SW480 (cell line): ENCODE data around the gene KRT86.

Source experiments
- DNase-seq: peaks from one replicate; pipeline ENCODE4 v3.0.0-alpha.2; 2016; ENCODE audit warnings: low spot score

KRT86 gene

DNA sequence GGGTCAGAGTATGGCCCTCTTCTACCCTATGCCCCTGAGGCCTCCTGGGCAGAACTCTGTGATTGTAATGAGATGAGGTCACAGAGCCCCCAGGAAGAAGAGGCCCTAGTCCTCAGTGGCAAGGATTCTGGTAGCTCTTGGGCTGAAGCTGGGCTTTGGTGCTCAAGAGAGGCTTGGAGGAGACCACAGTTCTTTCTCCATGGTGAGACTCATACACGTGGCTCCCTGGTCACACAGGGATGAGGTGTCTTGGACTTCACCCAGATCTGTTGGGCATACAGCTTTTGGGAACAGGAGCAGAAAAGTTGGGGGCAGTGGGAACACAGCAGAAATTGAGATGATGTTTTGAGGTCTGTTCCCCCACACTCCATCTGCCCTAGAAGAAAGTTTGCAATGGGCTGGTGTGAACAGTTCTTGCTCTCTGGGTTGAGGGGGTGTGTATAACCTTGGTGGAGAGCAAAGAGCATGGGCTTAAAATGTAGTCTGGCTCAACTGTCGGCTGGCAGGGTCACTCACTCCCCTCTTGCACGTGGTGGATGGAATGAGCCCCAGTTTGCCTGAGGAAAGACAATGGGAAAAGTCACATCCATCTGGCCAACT, at the start of gene KRT86:
Gene KRT86 (plus strand): TSS at position 125 of the 600 bp plus-strand sequence. CDS start 27,272 bp downstream, outside the sequence.
- DNase-seq, result no peak

DNA sequence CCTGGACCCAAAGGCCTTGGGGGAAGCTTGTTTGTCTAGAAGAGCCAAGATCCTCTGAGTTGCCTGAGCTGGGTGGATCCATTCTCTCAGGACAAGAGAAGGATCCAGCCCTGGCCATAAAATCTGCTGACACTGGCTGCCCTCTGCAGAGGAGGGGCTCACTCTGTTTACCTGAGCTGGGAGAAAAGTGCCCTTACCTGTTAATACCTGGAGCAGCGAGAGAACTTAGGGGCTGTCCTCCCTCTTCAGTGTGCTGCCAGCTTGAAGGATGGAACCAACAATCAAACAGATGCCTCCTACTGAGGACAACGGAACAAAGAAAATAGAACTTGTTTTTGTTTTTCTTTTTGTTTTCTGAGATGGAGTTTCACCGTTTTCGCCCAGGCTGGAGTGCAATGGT, 48.7 kb upstream of the KRT86 start:
- DNase-seq, result no peak

DNA sequence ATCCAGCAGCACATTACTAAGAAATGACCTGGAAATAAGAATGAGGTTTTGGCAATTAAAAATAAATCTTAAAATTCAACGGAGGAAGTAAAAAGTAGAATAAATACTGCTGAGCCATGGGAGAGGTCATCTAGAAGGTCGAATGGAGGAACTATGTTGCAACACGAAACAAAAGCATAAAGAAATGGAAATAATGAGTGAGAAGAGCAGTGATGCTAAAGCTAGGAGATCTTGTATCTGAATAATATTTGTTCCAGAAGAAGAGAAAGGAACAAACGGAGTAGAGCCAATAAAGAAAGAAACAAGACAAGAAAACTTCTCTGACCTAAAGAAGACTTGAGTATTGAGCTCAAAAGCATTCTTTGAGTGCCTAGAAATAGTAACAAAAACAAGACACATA, 48.0 kb upstream of the KRT86 start:
- no peak for DNase-seq

GRCh38 chr12:52227606-52228166, 46.8 kb upstream of the KRT86 start:
- DNase-seq, result no peak

DNA sequence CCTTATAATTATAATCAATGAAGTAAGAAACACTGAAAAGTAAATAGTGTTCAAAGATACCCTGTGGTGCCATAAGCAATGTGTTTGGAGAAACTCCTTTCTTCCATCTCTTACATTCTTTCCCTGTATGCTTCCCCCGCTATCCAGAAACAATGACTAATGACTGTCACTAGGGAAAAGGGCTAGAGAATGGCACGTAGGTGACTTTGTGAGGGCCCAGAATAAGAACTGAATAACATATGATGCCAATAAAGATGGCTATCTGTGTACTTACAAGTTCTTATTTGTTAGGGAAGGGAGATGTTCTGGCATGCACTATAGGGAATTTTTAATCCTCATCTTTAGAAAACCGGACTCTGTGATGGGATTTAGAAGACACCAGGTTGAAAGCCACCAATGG, 46.1 kb upstream of the KRT86 start:
- DNase-seq, result no peak

DNA sequence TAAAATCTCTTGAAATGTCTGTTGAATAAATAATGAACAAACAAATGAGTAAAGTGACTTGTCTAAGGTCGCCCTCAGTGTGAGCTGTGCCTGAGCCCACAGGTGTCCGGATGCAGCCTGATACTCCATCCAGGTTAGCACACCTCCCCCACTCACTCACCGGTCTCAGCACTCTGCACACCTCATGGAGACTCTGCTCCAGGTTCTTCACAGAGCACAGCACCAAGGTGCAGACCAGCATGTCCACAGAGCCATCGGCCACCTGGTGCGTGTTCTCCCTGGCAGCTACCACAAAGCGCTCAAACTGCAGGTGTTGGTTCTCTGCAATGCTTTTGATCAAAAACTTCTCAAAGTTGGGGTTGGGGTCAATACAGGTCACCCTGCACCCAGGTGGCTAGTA, 45.5 kb upstream of the KRT86 start:
- no peak for DNase-seq

- DNase-seq, result no peak
Measured at GRCh38 chr12:52229836-52230343, 44.6 kb upstream of the KRT86 start.

GRCh38 chr12:52230364-52231281, 43.8 kb upstream of the KRT86 start:
- peak; percentile 41 for DNase-seq

DNA sequence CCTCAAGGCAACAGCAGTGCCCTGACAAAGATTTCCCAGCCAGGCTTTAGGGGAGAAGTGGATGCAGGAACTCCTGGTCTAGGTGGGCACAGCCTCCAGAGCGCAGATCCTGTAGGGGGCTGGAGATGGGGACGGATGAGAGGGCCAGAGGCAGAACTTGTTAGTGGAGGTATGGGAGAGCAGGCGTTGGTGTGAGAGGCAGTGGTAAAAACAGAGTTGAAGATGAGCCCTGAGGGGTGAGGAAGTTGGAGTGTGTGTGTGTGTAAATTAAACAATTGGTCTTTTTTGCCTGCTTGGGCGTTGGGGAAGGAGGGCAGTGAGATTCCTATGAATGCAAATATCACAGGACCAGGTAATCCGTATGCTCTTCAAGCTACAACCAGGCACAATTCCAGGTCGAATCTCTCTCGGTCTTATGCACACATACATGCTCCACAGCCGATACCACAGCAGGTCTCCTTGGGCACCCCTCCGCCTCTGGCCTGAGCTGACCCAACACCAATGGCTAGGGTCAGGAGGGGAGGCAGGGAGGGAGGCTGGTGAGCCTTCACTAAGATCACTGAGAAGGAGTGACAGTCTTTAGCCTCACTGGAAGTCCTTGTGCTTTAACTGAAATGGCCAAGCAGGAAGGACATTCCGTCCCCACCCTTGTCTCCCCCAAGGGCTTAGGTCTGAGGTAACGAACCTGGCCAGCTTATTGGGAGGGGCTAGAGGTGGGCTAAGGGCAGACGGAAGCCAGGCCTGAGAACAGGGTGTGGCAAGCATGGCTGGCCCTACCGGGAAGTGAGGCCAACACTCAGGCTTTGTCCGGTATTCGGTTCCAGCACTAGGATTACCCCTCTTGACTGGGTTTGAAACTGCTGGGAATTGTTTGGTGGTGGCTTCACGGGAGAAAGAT, 42.9 kb upstream of the KRT86 start:
- DNase-seq, result no peak

GRCh38 chr12:52232203-52232673, 42.2 kb upstream of the KRT86 start:
- DNase-seq, result no peak

DNA sequence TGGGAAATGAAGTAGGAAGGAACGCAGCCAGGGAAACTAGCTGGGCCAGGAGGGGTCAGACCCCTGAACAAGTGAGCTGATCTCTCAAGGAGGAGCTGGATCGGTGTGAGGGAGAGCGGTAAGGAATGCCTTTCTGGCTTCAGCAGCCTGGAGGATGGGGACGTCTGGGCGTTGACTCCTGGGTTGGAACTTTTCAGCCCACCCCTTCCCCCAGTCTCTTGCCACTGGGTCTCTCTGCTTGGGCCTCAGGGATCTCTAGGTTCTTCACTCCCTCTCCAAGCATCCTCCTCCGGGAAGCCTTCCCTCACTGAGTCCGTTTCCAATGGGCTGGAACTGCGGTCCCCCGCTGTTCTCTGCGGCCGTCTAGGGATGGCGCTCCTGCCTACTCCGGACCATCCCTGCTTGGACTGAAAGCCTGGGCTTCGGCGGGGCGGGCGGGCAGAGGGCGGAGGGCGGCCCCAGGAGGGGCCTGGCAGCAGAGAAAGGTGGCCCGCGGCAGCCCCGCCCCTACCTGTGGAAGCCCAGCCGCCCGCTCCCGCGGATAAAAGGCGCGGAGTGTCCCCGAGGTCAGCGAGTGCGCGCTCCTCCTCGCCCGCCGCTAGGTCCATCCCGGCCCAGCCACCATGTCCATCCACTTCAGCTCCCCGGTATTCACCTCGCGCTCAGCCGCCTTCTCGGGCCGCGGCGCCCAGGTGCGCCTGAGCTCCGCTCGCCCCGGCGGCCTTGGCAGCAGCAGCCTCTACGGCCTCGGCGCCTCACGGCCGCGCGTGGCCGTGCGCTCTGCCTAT, 41.6 kb upstream of the KRT86 start, which contains the start of gene KRT7:
Gene KRT7 (plus strand): TSS at position 570 of the 788 bp plus-strand sequence. CDS start 54 bp downstream, at position 624.
- no peak for DNase-seq

DNA sequence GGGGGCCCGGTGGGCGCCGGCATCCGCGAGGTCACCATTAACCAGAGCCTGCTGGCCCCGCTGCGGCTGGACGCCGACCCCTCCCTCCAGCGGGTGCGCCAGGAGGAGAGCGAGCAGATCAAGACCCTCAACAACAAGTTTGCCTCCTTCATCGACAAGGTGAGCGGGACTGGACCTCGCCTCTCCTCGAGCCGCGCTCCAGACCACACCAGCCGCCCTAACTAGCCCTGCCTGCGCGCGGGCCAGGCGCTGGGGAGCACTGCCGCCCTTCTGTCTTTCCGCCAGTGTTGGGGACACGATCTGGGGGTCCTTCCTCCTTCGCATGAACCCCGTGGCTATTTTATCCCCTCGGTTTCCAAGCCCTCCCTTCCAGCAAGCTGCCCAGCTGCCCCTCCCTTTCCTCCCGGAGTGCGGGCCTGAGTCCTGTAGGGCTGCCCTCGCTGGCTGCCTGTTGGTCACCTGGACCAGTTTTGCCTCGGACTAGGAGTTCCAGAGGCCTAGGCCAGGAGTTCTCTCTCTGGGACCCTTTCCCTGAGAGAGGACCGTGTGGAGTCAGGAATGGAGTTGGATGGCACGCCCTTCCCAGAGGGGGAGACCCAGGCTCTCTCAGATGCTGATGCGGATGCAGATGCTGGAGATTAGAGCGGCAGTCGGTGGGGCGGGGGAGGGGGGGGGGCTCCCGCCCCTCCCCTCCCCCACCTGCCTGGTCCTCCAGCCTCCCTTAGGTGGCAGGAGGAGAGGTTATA, 40.8 kb upstream of the KRT86 start:
- DNase-seq, result no peak

GRCh38 chr12:52234223-52234810, 40.1 kb upstream of the KRT86 start:
- no peak for DNase-seq

DNA sequence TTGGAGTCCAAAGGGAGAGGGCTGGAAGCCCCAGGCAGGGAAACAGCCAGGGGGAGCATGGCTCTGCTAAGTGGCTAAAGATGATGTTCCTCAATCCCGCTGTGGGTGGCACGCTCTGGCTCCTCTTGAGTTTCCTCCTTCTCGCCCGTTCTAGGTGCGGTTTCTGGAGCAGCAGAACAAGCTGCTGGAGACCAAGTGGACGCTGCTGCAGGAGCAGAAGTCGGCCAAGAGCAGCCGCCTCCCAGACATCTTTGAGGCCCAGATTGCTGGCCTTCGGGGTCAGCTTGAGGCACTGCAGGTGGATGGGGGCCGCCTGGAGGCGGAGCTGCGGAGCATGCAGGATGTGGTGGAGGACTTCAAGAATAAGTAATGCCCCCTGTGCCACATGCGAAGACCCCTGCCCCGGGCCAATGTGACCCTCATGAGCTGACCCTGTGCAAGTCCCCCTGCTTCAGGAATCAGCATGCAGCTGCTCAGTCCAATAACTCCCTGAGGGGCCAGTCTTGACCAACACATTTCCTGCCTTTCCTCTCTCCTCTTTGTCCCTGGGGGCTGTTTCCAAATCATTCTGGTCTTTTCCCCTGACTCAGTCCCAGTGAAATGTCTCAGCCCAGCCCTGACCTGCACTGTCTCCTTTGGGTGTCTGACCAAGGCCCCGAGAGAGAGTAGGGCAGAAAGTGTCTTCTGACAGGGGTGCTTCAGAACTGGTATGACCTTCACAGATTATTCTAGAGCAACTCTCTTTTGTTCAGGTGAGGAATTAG, 39.3 kb upstream of the KRT86 start:
- DNase-seq, result no peak

DNA sequence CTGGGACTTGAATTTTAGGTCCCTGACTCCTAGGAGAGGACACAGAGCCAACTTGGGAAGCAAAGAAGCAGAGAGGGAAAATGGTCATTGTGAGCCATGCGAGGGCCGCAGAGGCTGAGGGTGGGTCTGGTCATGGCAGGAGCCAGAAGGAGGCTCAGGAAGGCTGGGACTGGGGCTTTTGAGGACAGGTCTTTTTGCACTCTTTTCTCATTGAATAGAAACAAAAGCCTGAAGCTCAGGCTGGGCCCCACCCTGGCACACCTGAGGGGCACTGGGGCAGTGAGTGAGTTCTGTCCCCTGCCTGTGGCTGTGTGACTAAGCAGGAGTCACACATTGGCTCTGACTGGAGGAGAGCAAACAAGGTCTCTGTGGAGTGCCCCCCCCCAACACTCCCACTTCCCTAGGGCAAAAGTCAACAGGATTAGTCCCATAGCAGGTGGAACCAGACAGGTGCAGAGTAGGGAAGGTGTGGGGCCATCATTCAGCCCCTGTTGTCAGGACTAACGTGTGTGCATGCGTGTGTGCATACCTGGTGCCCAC, 38.6 kb upstream of the KRT86 start:
- DNase-seq, result peak; percentile 79

- no peak for DNase-seq
Measured at GRCh38 chr12:52236386-52237050, 37.9 kb upstream of the KRT86 start.

DNA sequence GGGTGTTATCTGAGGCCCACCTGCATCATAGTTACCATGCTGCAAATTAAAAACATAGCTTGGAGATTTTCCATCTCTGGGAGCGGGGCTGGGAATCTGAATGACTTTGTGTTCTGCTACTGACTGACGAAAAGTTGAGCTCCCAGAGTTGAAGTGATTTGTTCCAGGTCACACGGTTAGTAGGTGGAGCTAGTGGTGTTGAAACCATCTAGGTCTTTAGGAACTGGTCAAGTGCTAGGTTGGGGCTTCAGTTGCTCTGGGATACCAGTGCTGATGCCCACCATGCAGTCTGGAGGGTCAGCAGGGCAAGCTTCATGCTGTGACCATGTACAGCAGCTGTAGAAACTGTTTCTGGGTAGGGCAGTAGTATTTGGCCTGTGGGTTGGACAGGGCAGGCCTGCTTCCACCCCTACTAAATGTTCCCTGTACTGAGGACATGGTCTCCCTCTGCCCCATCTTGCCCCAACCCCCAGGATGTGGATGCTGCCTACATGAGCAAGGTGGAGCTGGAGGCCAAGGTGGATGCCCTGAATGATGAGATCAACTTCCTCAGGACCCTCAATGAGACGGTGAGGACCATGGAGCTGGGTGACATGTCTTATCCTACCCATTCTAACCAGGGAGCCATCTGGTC, 36.1 kb upstream of the KRT86 start:
- no peak for DNase-seq
